GM23338 (cell line): ENCODE results near the gene LIN7A. TPM values are rescaled to one million over a fixed set of nuclear protein-coding genes. Genes with fewer than 3 reads are reported as not detected.

Experiments
- ATAC-seq: fragments of 200-7000 bp; cut with Tn5 transposase; 3 replicates; pipeline ENCODE4 v1.9.1; 2020
- DNase-seq: peaks from one replicate; pipeline ENCODE4 v3.0.0-alpha.2; 2015; ENCODE audit warnings: low spot score
- H2AFZ ChIP-seq: fragments of 200-600 bp; sonication (generic); 2 replicates; pipeline ENCODE4 v1.8.0; 2016; ENCODE audit warnings: antibody characterized with exemption, mild to moderate bottlenecking, moderate library complexity
- H3F3A ChIP-seq: fragments of 200-600 bp; sonication (generic); replicated peaks from 2 replicates; pipeline ENCODE4 v1.8.0; 2017; ENCODE audit warnings: antibody characterized with exemption, mixed run types, low read depth
- H3K27ac ChIP-seq: fragments of 200-600 bp; sonication (generic); 2 replicates; pipeline ENCODE4 v1.6.1; 2016; ENCODE audit warnings: low read depth
- H3K27me3 ChIP-seq: fragments of 200-600 bp; sonication (generic); 2 replicates; pipeline ENCODE4 v1.8.0; 2016; ENCODE audit warnings: mild to moderate bottlenecking, mixed run types, moderate library complexity; ENCODE audit not compliant: insufficient read depth
- H3K36me3 ChIP-seq: fragments of 200-600 bp; sonication (generic); 2 replicates; pipeline ENCODE4 v1.8.0; 2016; ENCODE audit warnings: mild to moderate bottlenecking; ENCODE audit not compliant: insufficient read depth
- H3K4me1 ChIP-seq: fragments of 200-600 bp; sonication (generic); 2 replicates; pipeline ENCODE4 v1.8.0; 2016; ENCODE audit warnings: mild to moderate bottlenecking, moderate library complexity; ENCODE audit not compliant: insufficient read depth
- H3K4me2 ChIP-seq: fragments of 200-600 bp; sonication (generic); 2 replicates; pipeline ENCODE4 v1.7.1; 2017; ENCODE audit warnings: mixed run types
- H3K4me3 ChIP-seq: fragments of 200-600 bp; sonication (generic); 2 replicates; pipeline ENCODE4 v1.6.1; 2016; ENCODE audit warnings: mixed run types
- H3K79me2 ChIP-seq: fragments of 200-600 bp; sonication (generic); replicated peaks from 2 replicates; pipeline ENCODE4 v1.8.0; 2017; ENCODE audit warnings: mild to moderate bottlenecking; ENCODE audit not compliant: insufficient read depth
- H3K9me2 ChIP-seq: fragments of 200-600 bp; sonication (generic); 2 replicates; pipeline ENCODE4 v1.8.0; 2017; ENCODE audit not compliant: insufficient read depth
- H4K20me1 ChIP-seq: fragments of 200-600 bp; sonication (generic); replicated peaks from 2 replicates; pipeline ENCODE4 v1.8.0; 2017; ENCODE audit warnings: mild to moderate bottlenecking; ENCODE audit not compliant: insufficient read depth
- H3K27ac Mint-ChIP-seq: 2 replicates; pipeline ENCODE4 v1.8.0; 2020; ENCODE audit warnings: inconsistent platforms, mild to moderate bottlenecking, moderate library complexity, mixed read lengths
- H3K27me3 Mint-ChIP-seq: 3 replicates; pipeline ENCODE4 v1.8.0; 2022; ENCODE audit warnings: low read depth, mild to moderate bottlenecking, moderate library complexity, mixed read lengths, inconsistent platforms; ENCODE audit not compliant: insufficient read depth, poor library complexity
- H3K36me3 Mint-ChIP-seq: 3 replicates; pipeline ENCODE4 v1.8.0; 2021; ENCODE audit warnings: low read depth, mild to moderate bottlenecking, inconsistent platforms, moderate library complexity, mixed read lengths
- H3K4me1 Mint-ChIP-seq: 3 replicates; pipeline ENCODE4 v1.8.0; 2020; ENCODE audit warnings: mild to moderate bottlenecking, inconsistent platforms, mixed read lengths
- H3K4me3 Mint-ChIP-seq: 3 replicates; pipeline ENCODE4 v1.8.0; 2021; ENCODE audit warnings: moderate library complexity, mild to moderate bottlenecking, inconsistent platforms, mixed read lengths
- H3K9me3 Mint-ChIP-seq: 3 replicates; pipeline ENCODE4 v1.8.0; 2020; ENCODE audit warnings: moderate library complexity, mild to moderate bottlenecking, inconsistent platforms, mixed read lengths
- CREB1 ChIP-seq: fragments of 250-450 bp; sonication (Bioruptor Pico); IDR thresholded peaks from 2 replicates; pipeline ENCODE4 v1.5.0; 2020; ENCODE audit warnings: low read depth, mild to moderate bottlenecking, moderate library complexity
- CTCF ChIP-seq, 2 experiments: fragments of 200-600 bp in 1 of 2; sonication (generic) in 1 of 2; conservative IDR thresholded peaks; 2 replicates each; pipeline versions ENCODE4 v1.5.1 to v1.6.1; 2016 to 2017; ENCODE audit warnings: antibody characterized with exemption in 2 of 2, low read depth in 2 of 2, mild to moderate bottlenecking in 2 of 2, moderate library complexity in 1 of 2
- EZH2 ChIP-seq: fragments of 200-600 bp; sonication (generic); IDR thresholded peaks from one replicate; pipeline ENCODE4 v1.8.0; 2017; ENCODE audit warnings: antibody characterized with exemption, mild to moderate bottlenecking, low read depth; ENCODE audit not compliant: unreplicated experiment
- EZH2phosphoT487 ChIP-seq: fragments of 200-600 bp; sonication (generic); IDR thresholded peaks from one replicate; pipeline ENCODE4 v1.8.1; 2018; ENCODE audit warnings: antibody characterized with exemption; ENCODE audit not compliant: unreplicated experiment
- JUNB ChIP-seq: IDR thresholded peaks from one replicate; pipeline ENCODE4 v1.6.1; 2016; ENCODE audit warnings: antibody characterized with exemption; ENCODE audit not compliant: unreplicated experiment
- NANOG ChIP-seq: IDR thresholded peaks from 2 replicates; pipeline ENCODE4 v1.6.1; 2016; ENCODE audit warnings: antibody characterized with exemption, borderline replicate concordance
- POLR2AphosphoS5 ChIP-seq: IDR thresholded peaks from 2 replicates; pipeline ENCODE4 v1.6.1; 2016; ENCODE audit warnings: antibody characterized with exemption, low read depth
- STAT1 ChIP-seq: IDR thresholded peaks from one replicate; pipeline ENCODE4 v1.6.1; 2016; ENCODE audit warnings: antibody characterized with exemption; ENCODE audit not compliant: unreplicated experiment
- ZNF114 ChIP-seq: fragments of 250-450 bp; sonication (Bioruptor Pico); IDR thresholded peaks from 2 replicates; pipeline ENCODE4 v1.5.0; 2020; ENCODE audit warnings: mild to moderate bottlenecking, moderate library complexity
- ZNF331 ChIP-seq: fragments of 250-450 bp; sonication (Bioruptor Pico); IDR thresholded peaks from 2 replicates; pipeline ENCODE4 v1.5.0; 2020; ENCODE audit warnings: low read depth, mild to moderate bottlenecking, moderate library complexity
- polyA plus RNA-seq: library from polyadenylated mRNA; unstranded; fragments of >200 nt; fragmentation: Nextera tagmentation; extraction: Ambion mirVana; gene quantifications from 2 replicates; pipeline ENCODE4 v1.2.1, GENCODE V29; 2016
- total RNA-seq: library from RNA; depleted of rRNA; stranded (reverse); fragments of >200 nt; shearing (Covaris generic); gene quantifications from 2 replicates; pipeline ENCODE4 v1.2.3, GENCODE V29; 2014
- TF ChIP-seq, protein P1 (sequence below): IDR thresholded peaks from one replicate; pipeline ENCODE4 v1.6.1; 2018; ENCODE audit warnings: antibody characterized with exemption; ENCODE audit not compliant: unreplicated experiment
- TF ChIP-seq, protein P2 (sequence below): IDR thresholded peaks from 2 replicates; pipeline ENCODE4 v1.6.1; 2016; ENCODE audit warnings: antibody characterized with exemption
- TF ChIP-seq, protein P3 (sequence below): fragments of 250-450 bp; sonication (Bioruptor Pico); IDR thresholded peaks from 2 replicates; pipeline ENCODE4 v1.5.0; 2020; ENCODE audit warnings: mild to moderate bottlenecking, moderate library complexity

Gene LIN7A
- total and polyA plus RNA-seq, 2 experiments from 2014 or later = 5.7 to 6.5 TPM

DNA sequence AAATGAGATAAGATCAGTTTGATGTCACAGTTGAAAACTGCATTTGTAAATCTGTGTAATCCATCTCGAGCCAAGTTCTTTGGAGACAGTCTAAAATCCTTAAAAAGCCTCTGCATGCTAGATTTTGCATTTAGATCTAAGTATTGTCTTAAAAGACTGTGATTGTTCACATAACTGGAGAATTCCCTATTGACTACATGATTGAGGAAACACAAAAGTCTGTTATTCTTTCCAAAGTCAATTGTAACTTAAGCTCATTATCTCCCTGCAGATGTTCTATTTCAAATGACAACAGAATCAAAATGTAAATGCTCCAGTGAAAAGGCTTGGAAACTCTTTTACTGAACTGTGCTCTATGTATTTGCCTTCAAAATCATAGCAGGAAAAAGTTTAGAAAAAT, 143.2 kb downstream of the LIN7A start:
- TF ChIP-seq POLR2AphosphoS5 (no peak), EZH2phosphoT487 (no peak), NANOG (no peak), CTCF (conservative IDR thresholded peaks at IDR 0.05; ENCODE audit: low read depth in 2 of 2) (no peak), EZH2 (no peak), JUNB (no peak), CREB1 (CRISPR knock-in tag) (no peak), ZNF331 (CRISPR knock-in tag) (no peak), STAT1 (no peak), ZNF114 (CRISPR knock-in tag) (no peak)
- TF ChIP-seq, protein P1, sequence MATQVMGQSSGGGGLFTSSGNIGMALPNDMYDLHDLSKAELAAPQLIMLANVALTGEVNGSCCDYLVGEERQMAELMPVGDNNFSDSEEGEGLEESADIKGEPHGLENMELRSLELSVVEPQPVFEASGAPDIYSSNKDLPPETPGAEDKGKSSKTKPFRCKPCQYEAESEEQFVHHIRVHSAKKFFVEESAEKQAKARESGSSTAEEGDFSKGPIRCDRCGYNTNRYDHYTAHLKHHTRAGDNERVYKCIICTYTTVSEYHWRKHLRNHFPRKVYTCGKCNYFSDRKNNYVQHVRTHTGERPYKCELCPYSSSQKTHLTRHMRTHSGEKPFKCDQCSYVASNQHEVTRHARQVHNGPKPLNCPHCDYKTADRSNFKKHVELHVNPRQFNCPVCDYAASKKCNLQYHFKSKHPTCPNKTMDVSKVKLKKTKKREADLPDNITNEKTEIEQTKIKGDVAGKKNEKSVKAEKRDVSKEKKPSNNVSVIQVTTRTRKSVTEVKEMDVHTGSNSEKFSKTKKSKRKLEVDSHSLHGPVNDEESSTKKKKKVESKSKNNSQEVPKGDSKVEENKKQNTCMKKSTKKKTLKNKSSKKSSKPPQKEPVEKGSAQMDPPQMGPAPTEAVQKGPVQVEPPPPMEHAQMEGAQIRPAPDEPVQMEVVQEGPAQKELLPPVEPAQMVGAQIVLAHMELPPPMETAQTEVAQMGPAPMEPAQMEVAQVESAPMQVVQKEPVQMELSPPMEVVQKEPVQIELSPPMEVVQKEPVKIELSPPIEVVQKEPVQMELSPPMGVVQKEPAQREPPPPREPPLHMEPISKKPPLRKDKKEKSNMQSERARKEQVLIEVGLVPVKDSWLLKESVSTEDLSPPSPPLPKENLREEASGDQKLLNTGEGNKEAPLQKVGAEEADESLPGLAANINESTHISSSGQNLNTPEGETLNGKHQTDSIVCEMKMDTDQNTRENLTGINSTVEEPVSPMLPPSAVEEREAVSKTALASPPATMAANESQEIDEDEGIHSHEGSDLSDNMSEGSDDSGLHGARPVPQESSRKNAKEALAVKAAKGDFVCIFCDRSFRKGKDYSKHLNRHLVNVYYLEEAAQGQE = no peak
- TF ChIP-seq, protein P2, sequence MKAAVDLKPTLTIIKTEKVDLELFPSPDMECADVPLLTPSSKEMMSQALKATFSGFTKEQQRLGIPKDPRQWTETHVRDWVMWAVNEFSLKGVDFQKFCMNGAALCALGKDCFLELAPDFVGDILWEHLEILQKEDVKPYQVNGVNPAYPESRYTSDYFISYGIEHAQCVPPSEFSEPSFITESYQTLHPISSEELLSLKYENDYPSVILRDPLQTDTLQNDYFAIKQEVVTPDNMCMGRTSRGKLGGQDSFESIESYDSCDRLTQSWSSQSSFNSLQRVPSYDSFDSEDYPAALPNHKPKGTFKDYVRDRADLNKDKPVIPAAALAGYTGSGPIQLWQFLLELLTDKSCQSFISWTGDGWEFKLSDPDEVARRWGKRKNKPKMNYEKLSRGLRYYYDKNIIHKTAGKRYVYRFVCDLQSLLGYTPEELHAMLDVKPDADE = no peak
- TF ChIP-seq, protein P3, sequence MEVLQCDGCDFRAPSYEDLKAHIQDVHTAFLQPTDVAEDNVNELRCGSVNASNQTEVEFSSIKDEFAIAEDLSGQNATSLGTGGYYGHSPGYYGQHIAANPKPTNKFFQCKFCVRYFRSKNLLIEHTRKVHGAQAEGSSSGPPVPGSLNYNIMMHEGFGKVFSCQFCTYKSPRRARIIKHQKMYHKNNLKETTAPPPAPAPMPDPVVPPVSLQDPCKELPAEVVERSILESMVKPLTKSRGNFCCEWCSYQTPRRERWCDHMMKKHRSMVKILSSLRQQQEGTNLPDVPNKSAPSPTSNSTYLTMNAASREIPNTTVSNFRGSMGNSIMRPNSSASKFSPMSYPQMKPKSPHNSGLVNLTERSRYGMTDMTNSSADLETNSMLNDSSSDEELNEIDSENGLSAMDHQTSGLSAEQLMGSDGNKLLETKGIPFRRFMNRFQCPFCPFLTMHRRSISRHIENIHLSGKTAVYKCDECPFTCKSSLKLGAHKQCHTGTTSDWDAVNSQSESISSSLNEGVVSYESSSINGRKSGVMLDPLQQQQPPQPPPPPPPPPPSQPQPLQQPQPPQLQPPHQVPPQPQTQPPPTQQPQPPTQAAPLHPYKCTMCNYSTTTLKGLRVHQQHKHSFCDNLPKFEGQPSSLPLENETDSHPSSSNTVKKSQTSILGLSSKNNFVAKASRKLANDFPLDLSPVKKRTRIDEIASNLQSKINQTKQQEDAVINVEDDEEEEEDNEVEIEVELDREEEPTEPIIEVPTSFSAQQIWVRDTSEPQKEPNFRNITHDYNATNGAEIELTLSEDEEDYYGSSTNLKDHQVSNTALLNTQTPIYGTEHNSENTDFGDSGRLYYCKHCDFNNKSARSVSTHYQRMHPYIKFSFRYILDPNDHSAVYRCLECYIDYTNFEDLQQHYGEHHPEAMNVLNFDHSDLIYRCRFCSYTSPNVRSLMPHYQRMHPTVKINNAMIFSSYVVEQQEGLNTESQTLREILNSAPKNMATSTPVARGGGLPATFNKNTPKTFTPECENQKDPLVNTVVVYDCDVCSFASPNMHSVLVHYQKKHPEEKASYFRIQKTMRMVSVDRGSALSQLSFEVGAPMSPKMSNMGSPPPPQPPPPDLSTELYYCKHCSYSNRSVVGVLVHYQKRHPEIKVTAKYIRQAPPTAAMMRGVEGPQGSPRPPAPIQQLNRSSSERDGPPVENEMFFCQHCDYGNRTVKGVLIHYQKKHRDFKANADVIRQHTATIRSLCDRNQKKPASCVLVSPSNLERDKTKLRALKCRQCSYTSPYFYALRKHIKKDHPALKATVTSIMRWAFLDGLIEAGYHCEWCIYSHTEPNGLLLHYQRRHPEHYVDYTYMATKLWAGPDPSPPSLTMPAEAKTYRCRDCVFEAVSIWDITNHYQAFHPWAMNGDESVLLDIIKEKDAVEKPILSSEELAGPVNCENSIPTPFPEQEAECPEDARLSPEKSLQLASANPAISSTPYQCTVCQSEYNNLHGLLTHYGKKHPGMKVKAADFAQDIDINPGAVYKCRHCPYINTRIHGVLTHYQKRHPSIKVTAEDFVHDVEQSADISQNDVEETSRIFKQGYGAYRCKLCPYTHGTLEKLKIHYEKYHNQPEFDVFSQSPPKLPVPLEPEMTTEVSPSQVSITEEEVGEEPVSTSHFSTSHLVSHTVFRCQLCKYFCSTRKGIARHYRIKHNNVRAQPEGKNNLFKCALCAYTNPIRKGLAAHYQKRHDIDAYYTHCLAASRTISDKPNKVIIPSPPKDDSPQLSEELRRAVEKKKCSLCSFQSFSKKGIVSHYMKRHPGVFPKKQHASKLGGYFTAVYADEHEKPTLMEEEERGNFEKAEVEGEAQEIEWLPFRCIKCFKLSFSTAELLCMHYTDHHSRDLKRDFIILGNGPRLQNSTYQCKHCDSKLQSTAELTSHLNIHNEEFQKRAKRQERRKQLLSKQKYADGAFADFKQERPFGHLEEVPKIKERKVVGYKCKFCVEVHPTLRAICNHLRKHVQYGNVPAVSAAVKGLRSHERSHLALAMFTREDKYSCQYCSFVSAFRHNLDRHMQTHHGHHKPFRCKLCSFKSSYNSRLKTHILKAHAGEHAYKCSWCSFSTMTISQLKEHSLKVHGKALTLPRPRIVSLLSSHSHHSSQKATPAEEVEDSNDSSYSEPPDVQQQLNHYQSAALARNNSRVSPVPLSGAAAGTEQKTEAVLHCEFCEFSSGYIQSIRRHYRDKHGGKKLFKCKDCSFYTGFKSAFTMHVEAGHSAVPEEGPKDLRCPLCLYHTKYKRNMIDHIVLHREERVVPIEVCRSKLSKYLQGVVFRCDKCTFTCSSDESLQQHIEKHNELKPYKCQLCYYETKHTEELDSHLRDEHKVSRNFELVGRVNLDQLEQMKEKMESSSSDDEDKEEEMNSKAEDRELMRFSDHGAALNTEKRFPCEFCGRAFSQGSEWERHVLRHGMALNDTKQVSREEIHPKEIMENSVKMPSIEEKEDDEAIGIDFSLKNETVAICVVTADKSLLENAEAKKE (CRISPR knock-in tag) = no peak
- Histone ChIP-seq H3K4me3 (no peak overlapping the region), H3K79me2 (no peaks in the 10 kb centered on the region), H3K4me1 (peaks cover 20% of the 10 kb centered on the region; the same call in 1 of the 2 replicates), H3K9me2 (no peaks in the 10 kb centered on the region), H3K27ac (no peak overlapping the region), H3K4me2 (peak overlapping the region; percentile 12; the same call in 1 of the 2 replicates), H3K27me3 (no peaks in the 10 kb centered on the region), H4K20me1 (no peaks in the 10 kb centered on the region), H3F3A (no peaks in the 10 kb centered on the region), H2AFZ (no peak overlapping the region), H3K36me3 (no peaks in the 10 kb centered on the region)
- Mint-ChIP-seq H3K4me3 (no peak overlapping the region), H3K9me3 (no peaks in the 10 kb centered on the region; the same call in 2 of the 3 replicates), H3K27ac (no peak overlapping the region), H3K36me3 (no peaks in the 10 kb centered on the region), H3K27me3 (peaks cover 2% of the 10 kb centered on the region), H3K4me1 (peaks cover 23% of the 10 kb centered on the region; the same call in 2 of the 3 replicates)
- no peak for ATAC-seq
- DNase-seq = no peak
